Measurements from ENCODE around the gene DNAJB13. TPM values are rescaled to one million over a fixed set of nuclear protein-coding genes. Genes with fewer than 3 reads are reported as not detected.

DNAJB13 gene
- total and polyA plus RNA-seq, 2 of the 4 experiments (the other 2 are of a cell fraction) = 0.18 to 0.48 TPM

DNA sequence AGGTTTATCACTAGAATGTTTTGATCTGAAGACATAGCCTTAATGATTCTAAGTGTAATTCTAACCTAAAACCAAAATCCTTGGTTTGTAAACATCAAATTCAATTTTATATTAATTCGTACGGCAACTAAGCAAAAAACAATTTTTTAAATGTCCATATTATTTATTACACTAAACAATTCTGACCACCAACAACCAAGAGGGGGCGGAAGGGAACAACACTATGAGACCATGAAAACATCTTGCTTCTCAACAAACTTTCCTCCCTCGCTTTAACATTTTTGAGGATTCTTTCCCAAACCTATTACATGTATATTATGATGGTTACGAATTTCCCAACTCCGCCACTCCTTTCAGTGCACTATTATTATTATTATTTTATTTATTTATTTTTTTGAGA is 38.3 kb downstream of the DNAJB13 start:
- Histone ChIP-seq H3K9me3 (ENCODE audit: control insufficient read depth, insufficient read depth, low read length) (no peaks in the 10 kb centered on the region), H3K79me1 (ENCODE audit: low read depth in 1 of 2, low read length in 2 of 2) (no peaks in the 10 kb centered on the region), H3K9me1 (ENCODE audit: insufficient read depth, low read length) (no peaks in the 10 kb centered on the region), H3K36me3 (ENCODE audit: control insufficient read depth, insufficient read depth, low read length) (no peaks in the 10 kb centered on the region), H4K20me1 (ENCODE audit: insufficient read depth, low read length) (no peaks in the 10 kb centered on the region), H4K8ac (ENCODE audit: low read depth in 2 of 2, low read length in 2 of 2) (no peak overlapping the region), H4K5ac (ENCODE audit: low read depth, low read length) (no peak overlapping the region), H3K56ac (ENCODE audit: extremely low read depth, insufficient read depth, low read length) (no peak overlapping the region), H3K4ac (ENCODE audit: low read depth, low read length) (no peak overlapping the region), H3K4me1 (ENCODE audit: control insufficient read depth, insufficient read depth, low read length) (no peaks in the 10 kb centered on the region), H3K27me3 (ENCODE audit: control insufficient read depth, insufficient read depth, low read length) (no peaks in the 10 kb centered on the region; the same call in 1 of the 2 replicates), H2BK120ac (ENCODE audit: low read depth, low read length) (no peak overlapping the region), H2BK20ac (ENCODE audit: low read depth, low read length) (no peak overlapping the region), H2AK9ac (replicated peaks; ENCODE audit: low read depth, low read length, poor library complexity) (no peak overlapping the region), H3K27ac (ENCODE audit: insufficient read depth, low read length) (no peak overlapping the region), H3K14ac (replicated peaks; ENCODE audit: low read depth, low read length) (no peak overlapping the region), H3K4me3 (ENCODE audit: insufficient read depth, low read depth, low read length) (no peak overlapping the region), H2AFZ (replicated peaks; ENCODE audit: low read length, poor library complexity) (no peak overlapping the region), H2BK5ac (ENCODE audit: low read depth, low read length, poor library complexity, severe bottlenecking) (no peak overlapping the region), H3K23ac (ENCODE audit: low read depth, low read length) (no peak overlapping the region), H2AK5ac (ENCODE audit: low read depth, low read length) (no peak overlapping the region), H2BK15ac (ENCODE audit: low read depth, low read length) (no peak overlapping the region), H3K9ac (ENCODE audit: low read depth, low read length) (no peak overlapping the region), H4K91ac (ENCODE audit: insufficient read depth, low read depth, low read length) (no peak overlapping the region), H3K4me2 (ENCODE audit: low read depth, low read length) (no peak overlapping the region), H3K18ac (ENCODE audit: low read depth, low read length) (no peak overlapping the region)
- WGBS, 2 experiments (ENCODE audit: extremely low coverage in 2 of 2, insufficient read length in 1 of 2) = 100% methylated on average over 2 of the region's 6 CpGs; no CpG with 5 or more reads in 1 of the 2 experiments
- CTCF ChIA-PET = no interaction called here
- BruUV-seq (replicated peaks) = no TSS peak
- in situ Hi-C loops (cut with MboI; ENCODE audit: low sequenced_read_pairs) (no loop called here), dilution Hi-C loops (cut with HindIII; ENCODE audit: low sequenced_read_pairs, unreplicated experiment) (no loop called here), intact Hi-C loops (cut with micrococcal nuclease) (loop anchor here (10.0 kb wide), 1 partner anchor 326 kb away; the partner anchor contains the start of gene P4HA3)
- no peak for DNase-seq
- POLR2A ChIA-PET (ENCODE audit: unreplicated experiment) = no interaction called here
- no peak for ATAC-seq (ENCODE audit: low read depth)
- TF ChIP-seq SMC3 (IDR thresholded peaks at IDR 0.05; ENCODE audit: low read depth, low read length) (peak; percentile 22; the same call in 1 of the 2 replicates), RAD21 (IDR thresholded peaks at IDR 0.05; ENCODE audit: low read length) (peak; percentile 14; the same call in 1 of the 2 replicates), MAZ (IDR thresholded peaks at IDR 0.05; ENCODE audit: borderline replicate concordance, low read depth, low read length) (no peak), POLR2A (IDR thresholded peaks at IDR 0.05; ENCODE audit: low read depth, low read length) (no peak), MAFK (IDR thresholded peaks at IDR 0.05; ENCODE audit: low read depth, low read length) (no peak)
- TF ChIP-seq, protein P1, sequence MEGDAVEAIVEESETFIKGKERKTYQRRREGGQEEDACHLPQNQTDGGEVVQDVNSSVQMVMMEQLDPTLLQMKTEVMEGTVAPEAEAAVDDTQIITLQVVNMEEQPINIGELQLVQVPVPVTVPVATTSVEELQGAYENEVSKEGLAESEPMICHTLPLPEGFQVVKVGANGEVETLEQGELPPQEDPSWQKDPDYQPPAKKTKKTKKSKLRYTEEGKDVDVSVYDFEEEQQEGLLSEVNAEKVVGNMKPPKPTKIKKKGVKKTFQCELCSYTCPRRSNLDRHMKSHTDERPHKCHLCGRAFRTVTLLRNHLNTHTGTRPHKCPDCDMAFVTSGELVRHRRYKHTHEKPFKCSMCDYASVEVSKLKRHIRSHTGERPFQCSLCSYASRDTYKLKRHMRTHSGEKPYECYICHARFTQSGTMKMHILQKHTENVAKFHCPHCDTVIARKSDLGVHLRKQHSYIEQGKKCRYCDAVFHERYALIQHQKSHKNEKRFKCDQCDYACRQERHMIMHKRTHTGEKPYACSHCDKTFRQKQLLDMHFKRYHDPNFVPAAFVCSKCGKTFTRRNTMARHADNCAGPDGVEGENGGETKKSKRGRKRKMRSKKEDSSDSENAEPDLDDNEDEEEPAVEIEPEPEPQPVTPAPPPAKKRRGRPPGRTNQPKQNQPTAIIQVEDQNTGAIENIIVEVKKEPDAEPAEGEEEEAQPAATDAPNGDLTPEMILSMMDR (conservative IDR thresholded peaks at IDR 0.05; ENCODE audit: low read depth, low read length) = no peak; the same call in 1 of the 2 replicates

Measured in IMR-90 (cell line).